ENCODE data around the gene CBFB. TPM values are rescaled to one million over a fixed set of nuclear protein-coding genes. Genes with fewer than 3 reads are reported as not detected.

CBFB gene
- total RNA-seq, 1 experiment from 2014 or later: 111 TPM

Small RNA genes within 50 kb of the gene (small RNA-seq; reads per million reads assigned to genes)
- 0 reads per million in 2 experiments for gene RN7SL543P

Other genes with a start within 250 kb of the CBFB start
- 0.20 TPM in 1 of 2 replicates, not detected in the other for gene TERB1, start 227.6 kb upstream of the CBFB start, total RNA-seq (2014; rRNA removed; shearing (Covaris generic))
- 206 and 212 TPM in 2 replicates for gene NAE1, start 198.2 kb upstream of the CBFB start, total RNA-seq (2014; rRNA removed; shearing (Covaris generic))
- not detected in 2 replicates for gene CA7, start 184.7 kb upstream of the CBFB start, total RNA-seq (2014; rRNA removed; shearing (Covaris generic))
- gene PDP2, start 148.6 kb upstream of the CBFB start, total RNA-seq (2014; rRNA removed; shearing (Covaris generic)): 7.4 and 10.5 TPM in 2 replicates
- gene CDH16, start 110.3 kb upstream of the CBFB start, total RNA-seq (2014; rRNA removed; shearing (Covaris generic)): not detected in 2 replicates
- gene RRAD, start 103.6 kb upstream of the CBFB start, total RNA-seq (2014; rRNA removed; shearing (Covaris generic)): 0.57 and 0.66 TPM in 2 replicates
- 270 and 295 TPM in 2 replicates for gene CIAO2B, start 94.7 kb upstream of the CBFB start, total RNA-seq (2014; rRNA removed; shearing (Covaris generic))
- 45.5 and 51.5 TPM in 2 replicates for gene CES2, start 93.6 kb upstream of the CBFB start, total RNA-seq (2014; rRNA removed; shearing (Covaris generic))
- gene CES3, start 67.9 kb upstream of the CBFB start, total RNA-seq (2014; rRNA removed; shearing (Covaris generic)): 0.42 and 0.55 TPM in 2 replicates
- not detected in 2 replicates for gene CES4A, start 40.6 kb upstream of the CBFB start, total RNA-seq (2014; rRNA removed; shearing (Covaris generic))
- gene PHAF1, start 80.8 kb downstream of the CBFB start, total RNA-seq (2014; rRNA removed; shearing (Covaris generic)): 35.0 and 36.8 TPM in 2 replicates
- 14.2 and 15.6 TPM in 2 replicates for gene B3GNT9, start 121.8 kb downstream of the CBFB start, total RNA-seq (2014; rRNA removed; shearing (Covaris generic))
- gene TRADD, start 130.8 kb downstream of the CBFB start, total RNA-seq (2014; rRNA removed; shearing (Covaris generic)): 19.5 and 20.0 TPM in 2 replicates
- 19.0 and 21.5 TPM in 2 replicates for gene FBXL8, start 130.8 kb downstream of the CBFB start, total RNA-seq (2014; rRNA removed; shearing (Covaris generic))
- gene HSF4, start 135.6 kb downstream of the CBFB start, total RNA-seq (2014; rRNA removed; shearing (Covaris generic)): 52.4 and 58.0 TPM in 2 replicates
- gene NOL3, start 141.4 kb downstream of the CBFB start, total RNA-seq (2014; rRNA removed; shearing (Covaris generic)): 66.3 and 68.2 TPM in 2 replicates
- 9.6 and 10.8 TPM in 2 replicates for gene MATCAP1, start 154.8 kb downstream of the CBFB start, total RNA-seq (2014; rRNA removed; shearing (Covaris generic))
- gene EXOC3L1, start 161.0 kb downstream of the CBFB start, total RNA-seq (2014; rRNA removed; shearing (Covaris generic)): not detected in 2 replicates
- gene E2F4, start 163.0 kb downstream of the CBFB start, total RNA-seq (2014; rRNA removed; shearing (Covaris generic)): 122 TPM in 2 replicates
- 1.1 and 1.5 TPM in 2 replicates for gene ELMO3, start 170.0 kb downstream of the CBFB start, total RNA-seq (2014; rRNA removed; shearing (Covaris generic))
- 37.7 and 46.9 TPM in 2 replicates for gene TMEM208, start 198.0 kb downstream of the CBFB start, total RNA-seq (2014; rRNA removed; shearing (Covaris generic))
- 22.6 and 30.4 TPM in 2 replicates for gene FHOD1, start 218.3 kb downstream of the CBFB start, total RNA-seq (2014; rRNA removed; shearing (Covaris generic))
- 0.78 and 0.94 TPM in 2 replicates for gene SLC9A5, start 219.8 kb downstream of the CBFB start, total RNA-seq (2014; rRNA removed; shearing (Covaris generic))

Measured in NCI-H460 (cell line).